Adrenal gland (tissue), 12 donors: ENCODE results near the gene NTRK1. TPM values are rescaled to one million over a fixed set of nuclear protein-coding genes. Genes with fewer than 3 reads are reported as not detected.
A peak's percentile ranks its signal among the peaks of the same experiment; 100 is the strongest.

Source experiments
- DNase-seq, 7 donors: peaks; one replicate each; pipeline ENCODE4 v3.0.0-alpha.2; 2019 to 2020
- H3K27ac ChIP-seq, 5 donors: fragments of 200-600 bp; sonication (generic) in 4 of 5; 1 replicate in 3 of 5; 2 replicates in 2 of 5; pipeline versions ENCODE4 v1.5.1 to v1.8.0; 2016 to 2020; ENCODE audit warnings: mild to moderate bottlenecking in 1 of 5
- H3K27me3 ChIP-seq: fragments of 200-600 bp; 2 replicates; pipeline ENCODE4 v1.8.0; 2021
- H3K36me3 ChIP-seq, 2 donors: fragments of 200-600 bp; replicated peaks in 1 of 2; 1 replicate in 1 of 2; 2 replicates in 1 of 2; pipeline versions ENCODE4 v1.5.1 to v1.8.0; 2018 to 2022
- H3K4me1 ChIP-seq, 2 donors: fragments of 200-600 bp; replicated peaks in 1 of 2; 1 replicate in 1 of 2; 2 replicates in 1 of 2; pipeline versions ENCODE4 v1.5.1 to v1.8.0; 2018 to 2021
- H3K4me3 ChIP-seq, 4 donors: fragments of 200-600 bp; sonication (generic) in 3 of 4; one replicate each; pipeline ENCODE4 v1.5.1; 2016 to 2018
- H3K9me3 ChIP-seq, 3 donors: fragments of 200-600 bp; sonication (generic) in 1 of 3; replicated peaks in 1 of 3; 1 replicate in 2 of 3; 2 replicates in 1 of 3; pipeline versions ENCODE4 v1.5.1 to v1.8.0; 2016 to 2021
- POLR2A ChIP-seq, 2 donors: fragments of 450-650 bp; IDR thresholded peaks; one replicate each; pipeline ENCODE4 v1.6.1; 2017; ENCODE audit warnings: antibody characterized with exemption in 2 of 2, mild to moderate bottlenecking in 2 of 2, moderate library complexity in 1 of 2
- WGBS, 4 donors: extraction: QIAGEN DNeasy Blood & Tissue Kit in 2 of 4; methylation state at CpG; one replicate each; pipeline versions ENCODE4 v1.1.5 to v1.1.7; 2013 to 2017; 5-methylcytosine and 5-hydroxymethylcytosine counted together
- intact Hi-C, 2 donors: fragments of 100-400 bp; cut with DNase I; formaldehyde crosslinking; loops; one replicate each; pipeline versions ENCODE4 v1.14.1 to v1.15.0; 2022 to 2023
- polyA plus RNA-seq, 3 donors: library from polyadenylated mRNA; stranded (reverse); fragments of 200-250 nt in 2 of 3; fragments of 350-450 nt in 1 of 3; fragmentation: Illumina TruSeq in 1 of 3; extraction: RNeasy Lipid Tissue Mini Kit (QIAGEN cat#74804) in 1 of 3; gene quantifications; one replicate each; pipeline ENCODE4 v1.2.3, GENCODE V29; 2013 to 2014
- total RNA-seq, 9 donors: library from RNA; depleted of rRNA in 4 of 9; stranded (reverse); fragments of >200 nt in 4 of 9; fragments of 120-200 nt in 1 of 9; fragmentation: NEBNext Ultra II Directional in 1 of 9; extraction: Animal tissue kit (Norgen Biotek cat#: 25700) in 1 of 9; gene quantifications; one replicate each; pipeline versions ENCODE4 v1.1.0 to v1.2.4, GENCODE V29; 2013 to 2023
- TF ChIP-seq, protein P1 (sequence below), 6 experiments: fragments of 450-650 bp in 4 of 6; fragments of 200-600 bp in 2 of 6; sonication (generic) in 1 of 6; IDR thresholded peaks; 1 replicate in 5 of 6; 2 replicates in 1 of 6; pipeline versions ENCODE4 v1.5.1 to v1.8.0; 2016 to 2021; ENCODE audit warnings: antibody characterized with exemption in 6 of 6, mild to moderate bottlenecking in 2 of 6, moderate library complexity in 1 of 6
- donor health status: healthy with polysubstance abuse.
- donor health status: Bipolar disorder and iron deficiency.
- donor health status: DM: yes; HTN: yes; CAD: no.
- donor health status: DM: no; HTN: no; CAD: no.
- donor health status: DM: no; HTN: no; CAD: no.
- donor health status: DM: yes; HTN: yes; CAD: no.

Gene NTRK1
- total and polyA plus RNA-seq, 12 donors = 0.26 to 22.6 (median 5.7) TPM; not detected in 1

DNA sequence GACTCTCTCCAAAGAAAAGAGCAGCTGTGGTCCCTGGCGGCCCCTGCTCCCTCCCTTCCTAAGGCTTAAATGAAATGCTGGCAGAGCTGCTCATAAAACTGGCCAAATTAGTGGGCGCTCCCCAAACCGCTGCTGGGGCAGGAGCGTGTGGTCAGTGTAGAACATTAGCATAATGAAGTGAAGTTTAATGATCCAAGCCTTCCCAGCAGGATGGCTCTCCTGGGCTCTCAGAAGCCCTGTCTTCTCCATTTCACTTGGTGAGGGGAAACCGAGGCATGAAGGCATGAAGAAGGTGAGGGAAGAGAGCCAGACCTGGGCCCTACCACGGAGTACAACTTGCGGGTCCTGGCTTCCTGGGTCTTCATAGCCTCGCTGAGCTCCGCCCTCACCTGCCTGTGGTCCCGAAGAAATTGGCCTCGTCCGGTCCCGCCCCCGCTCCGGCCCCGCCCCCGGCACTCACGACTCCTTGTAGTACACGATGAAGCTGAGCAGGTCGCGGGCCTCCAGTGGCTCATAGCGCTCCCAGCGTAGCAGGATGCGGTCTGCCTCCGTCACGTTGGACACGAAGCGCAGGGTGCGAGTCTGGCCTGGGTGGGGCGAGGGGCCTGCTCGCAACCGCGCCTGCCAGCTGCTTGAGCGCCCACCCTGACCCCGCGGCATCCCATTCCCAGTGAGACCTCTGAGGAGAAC is 12.1 kb upstream of the NTRK1 start:
- Histone ChIP-seq H3K4me1 (peaks cover 6 to 14% of the 10 kb centered on the region in 2 donors), H3K9me3 (no peaks in the 10 kb centered on the region), H3K36me3 (no peaks in the 10 kb centered on the region), H3K27ac (no peak overlapping the region), H3K27me3 (peaks cover 25% of the 10 kb centered on the region), H3K4me3 (no peak overlapping the region)
- DNase-seq = peak in 2 of 7 donors; percentile 15 to 62
- 23 to 51% (median 28%) methylated on average over 11 to 36 of the region's 36 CpGs for WGBS, 4 donors
- TF ChIP-seq, protein P1, sequence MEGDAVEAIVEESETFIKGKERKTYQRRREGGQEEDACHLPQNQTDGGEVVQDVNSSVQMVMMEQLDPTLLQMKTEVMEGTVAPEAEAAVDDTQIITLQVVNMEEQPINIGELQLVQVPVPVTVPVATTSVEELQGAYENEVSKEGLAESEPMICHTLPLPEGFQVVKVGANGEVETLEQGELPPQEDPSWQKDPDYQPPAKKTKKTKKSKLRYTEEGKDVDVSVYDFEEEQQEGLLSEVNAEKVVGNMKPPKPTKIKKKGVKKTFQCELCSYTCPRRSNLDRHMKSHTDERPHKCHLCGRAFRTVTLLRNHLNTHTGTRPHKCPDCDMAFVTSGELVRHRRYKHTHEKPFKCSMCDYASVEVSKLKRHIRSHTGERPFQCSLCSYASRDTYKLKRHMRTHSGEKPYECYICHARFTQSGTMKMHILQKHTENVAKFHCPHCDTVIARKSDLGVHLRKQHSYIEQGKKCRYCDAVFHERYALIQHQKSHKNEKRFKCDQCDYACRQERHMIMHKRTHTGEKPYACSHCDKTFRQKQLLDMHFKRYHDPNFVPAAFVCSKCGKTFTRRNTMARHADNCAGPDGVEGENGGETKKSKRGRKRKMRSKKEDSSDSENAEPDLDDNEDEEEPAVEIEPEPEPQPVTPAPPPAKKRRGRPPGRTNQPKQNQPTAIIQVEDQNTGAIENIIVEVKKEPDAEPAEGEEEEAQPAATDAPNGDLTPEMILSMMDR (IDR thresholded peaks at IDR 0.05) = no peak
- intact Hi-C loops = no loop called here

- no peaks in the 10 kb centered on the region for H3K36me3 ChIP-seq
- H3K4me3 ChIP-seq = no peak overlapping the region
- no peak overlapping the region for H3K27ac ChIP-seq
- peaks cover 6 to 14% of the 10 kb centered on the region in 2 donors for H3K4me1 ChIP-seq
- no peak for TF ChIP-seq POLR2A (IDR thresholded peaks at IDR 0.05)
- TF ChIP-seq, protein P1 (IDR thresholded peaks at IDR 0.05) = no peak
- no peaks in the 10 kb centered on the region for H3K9me3 ChIP-seq
- 33 to 56% (median 35%) methylated on average over 6 to 23 of the region's 23 CpGs; no CpG with 5 or more reads in 1 of the 4 donors for WGBS, 4 donors
- H3K27me3 ChIP-seq = peaks cover 24% of the 10 kb centered on the region
- intact Hi-C loops = no loop called here
- DNase-seq = no peak
Measured at GRCh38 chr1:156849151-156849496, 11.5 kb upstream of the NTRK1 start.

DNA sequence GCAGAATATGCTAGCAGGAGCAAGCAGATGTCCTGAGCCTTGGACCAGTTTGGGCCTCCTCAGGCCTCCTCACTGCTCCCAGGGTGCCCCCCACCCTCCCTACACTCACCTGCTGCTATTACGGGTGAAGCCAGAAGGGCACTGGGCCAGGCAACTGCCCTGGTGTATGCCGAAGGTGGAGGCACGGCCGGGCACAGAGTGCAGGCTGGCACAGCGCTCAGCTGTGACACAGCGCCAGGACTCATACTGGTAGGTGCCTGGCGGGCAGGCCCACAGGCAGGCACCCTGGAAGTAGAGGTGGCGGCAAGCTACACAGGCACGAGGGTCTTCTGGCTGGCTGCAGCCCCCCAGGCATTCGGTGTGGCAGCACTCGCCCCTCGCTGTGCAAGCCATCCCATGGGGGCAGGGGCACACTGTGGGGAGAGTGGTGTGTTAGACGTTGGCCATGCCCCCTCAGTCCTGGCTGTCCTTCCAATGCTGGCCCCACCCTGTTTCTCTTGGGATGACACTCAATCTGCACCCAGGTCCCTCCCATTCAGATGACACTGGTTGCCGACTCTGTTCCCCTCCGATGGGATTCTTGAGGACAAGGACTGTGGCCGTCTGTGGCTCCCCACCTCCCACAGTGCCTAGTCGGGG is 8.8 kb upstream of the NTRK1 start:
- intact Hi-C loops = no loop called here
- Histone ChIP-seq H3K4me1 (peaks cover 6 to 11% of the 10 kb centered on the region in 2 donors), H3K36me3 (no peaks in the 10 kb centered on the region), H3K27me3 (peaks cover 7% of the 10 kb centered on the region), H3K27ac (no peak overlapping the region), H3K4me3 (no peak overlapping the region), H3K9me3 (no peaks in the 10 kb centered on the region)
- peak in 1 of 7 donors; percentile 19 for DNase-seq
- TF ChIP-seq POLR2A (IDR thresholded peaks at IDR 0.05) = no peak
- TF ChIP-seq, protein P1 (IDR thresholded peaks at IDR 0.05) = no peak
- WGBS, 4 donors = 46 to 71% (median 69%) methylated on average over 6 to 17 of the region's 17 CpGs

DNA sequence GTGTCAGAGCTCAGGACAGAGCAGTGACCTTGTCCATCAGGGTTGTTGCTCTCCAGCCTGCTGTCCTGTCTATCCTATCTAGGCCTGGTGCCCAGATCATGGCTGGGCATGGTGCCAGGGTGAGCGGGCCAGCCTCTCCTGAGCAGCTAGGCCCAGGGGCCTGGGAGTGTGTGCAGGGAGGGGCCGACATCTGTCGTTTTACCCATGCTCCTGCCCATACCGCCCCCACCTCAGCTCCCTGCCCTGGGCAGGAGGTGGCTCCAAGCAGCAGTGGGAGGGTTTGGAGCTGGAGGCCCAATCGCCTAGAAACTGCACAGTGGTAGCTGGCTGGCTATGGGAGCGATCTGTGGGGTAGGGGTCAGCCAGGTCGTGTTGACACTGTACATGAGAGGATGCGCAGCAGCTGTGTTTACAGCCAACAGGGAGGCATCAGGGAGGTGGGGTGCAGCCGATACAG is 8.2 kb upstream of the NTRK1 start:
- Histone ChIP-seq H3K27me3 (peaks cover 7% of the 10 kb centered on the region), H3K36me3 (no peaks in the 10 kb centered on the region), H3K27ac (no peak overlapping the region), H3K9me3 (no peaks in the 10 kb centered on the region), H3K4me1 (peaks cover 6 to 11% of the 10 kb centered on the region in 2 donors), H3K4me3 (no peak overlapping the region)
- peak; percentile 88 to 97 (median 90) for DNase-seq
- 35 to 47% (median 44%) methylated on average over 4 to 9 of the region's 9 CpGs; no CpG with 5 or more reads in 1 of the 4 donors for WGBS, 4 donors
- TF ChIP-seq, protein P1 (IDR thresholded peaks at IDR 0.05) = no peak
- no peak for TF ChIP-seq POLR2A (IDR thresholded peaks at IDR 0.05)
- intact Hi-C loops = no loop called here
